ENCODE results near the gene THAP8. TPM values are rescaled to one million over a fixed set of nuclear protein-coding genes. Genes with fewer than 3 reads are reported as not detected.

Gene THAP8, protein sequence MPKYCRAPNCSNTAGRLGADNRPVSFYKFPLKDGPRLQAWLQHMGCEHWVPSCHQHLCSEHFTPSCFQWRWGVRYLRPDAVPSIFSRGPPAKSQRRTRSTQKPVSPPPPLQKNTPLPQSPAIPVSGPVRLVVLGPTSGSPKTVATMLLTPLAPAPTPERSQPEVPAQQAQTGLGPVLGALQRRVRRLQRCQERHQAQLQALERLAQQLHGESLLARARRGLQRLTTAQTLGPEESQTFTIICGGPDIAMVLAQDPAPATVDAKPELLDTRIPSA
- 2.6 and 8.1 TPM in 2 replicates for total RNA-seq

DNA sequence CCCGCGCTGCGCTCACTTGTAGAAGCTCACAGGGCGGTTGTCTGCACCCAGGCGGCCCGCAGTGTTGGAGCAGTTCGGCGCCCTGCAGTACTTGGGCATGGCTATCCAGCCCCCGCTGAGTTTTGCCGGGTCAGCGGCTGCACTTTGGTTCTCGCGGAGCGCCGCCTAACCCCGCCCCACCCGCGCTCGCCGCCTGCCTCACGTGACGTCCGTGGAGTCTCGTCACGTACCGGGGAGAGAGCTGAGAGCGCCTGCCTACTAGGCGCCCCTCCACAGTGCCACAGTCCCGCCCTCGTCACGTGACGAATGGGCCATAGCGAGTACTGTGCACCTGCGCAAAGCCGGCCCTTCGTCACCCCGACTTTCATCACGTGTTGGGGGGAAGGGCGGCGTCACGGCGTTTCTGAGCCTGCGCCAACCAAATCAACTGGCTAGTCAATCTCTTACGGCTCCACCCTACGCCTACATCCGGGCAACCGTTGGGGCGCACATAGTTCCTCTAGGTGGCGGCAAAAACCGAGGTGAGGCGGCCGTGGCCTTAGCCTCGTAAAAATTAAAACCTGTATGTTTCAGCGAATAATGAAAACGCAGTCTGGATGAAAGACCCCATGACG lies at the start of gene THAP8:
Gene THAP8, minus strand, starts transcription at position 167 of the 614 bp plus-strand sequence. Its CDS starts 68 bp downstream, at position 99.

DNA sequence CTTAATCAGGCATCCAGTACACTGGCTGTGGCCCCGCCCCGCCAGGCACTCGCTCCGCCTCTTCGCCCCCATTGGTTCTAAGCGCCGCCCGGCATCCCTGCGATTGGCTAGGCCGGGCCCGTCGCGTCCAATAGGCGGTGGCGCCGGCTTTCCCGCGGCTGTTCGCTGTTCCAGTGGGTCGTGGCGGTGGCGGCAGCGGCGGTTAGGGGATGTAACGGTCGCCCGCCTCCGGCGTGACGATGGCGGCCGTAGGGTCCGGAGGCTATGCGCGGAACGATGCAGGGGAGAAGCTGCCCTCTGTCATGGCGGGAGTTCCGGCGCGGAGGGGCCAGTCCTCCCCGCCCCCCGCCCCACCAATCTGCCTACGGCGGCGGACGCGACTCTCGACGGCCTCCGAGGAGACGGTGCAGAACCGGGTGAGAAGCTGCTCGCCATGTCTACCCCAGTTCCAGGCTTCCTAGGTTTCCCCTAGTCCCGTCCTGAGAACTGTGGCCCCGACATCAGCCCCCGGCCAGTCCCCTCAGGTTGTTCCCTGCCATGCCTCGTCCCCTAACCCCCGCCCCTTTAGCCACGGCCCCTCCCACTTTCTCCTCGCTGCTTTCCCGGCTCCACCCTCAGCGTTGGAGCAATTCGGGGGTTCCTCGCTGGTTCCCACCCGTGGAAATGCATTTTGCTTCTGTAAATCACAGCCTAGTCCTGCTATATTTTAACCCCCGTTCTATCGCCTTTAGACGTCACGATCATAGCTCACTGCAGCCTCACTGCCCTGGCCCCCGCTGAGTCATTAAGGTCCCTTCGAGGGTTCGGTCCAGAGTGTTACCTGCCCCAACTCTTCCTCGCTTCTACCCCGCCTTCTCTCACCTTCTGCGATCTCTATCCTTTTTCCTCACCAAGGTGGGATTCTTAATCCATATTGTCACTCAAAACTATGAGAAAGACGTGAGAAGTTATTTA lies 925 bp upstream of the THAP8 start, which contains the start of gene WDR62:
Gene WDR62, plus strand, starts transcription at position 165 of the 954 bp plus-strand sequence. Its CDS starts 75 bp downstream, at position 240.

DNA sequence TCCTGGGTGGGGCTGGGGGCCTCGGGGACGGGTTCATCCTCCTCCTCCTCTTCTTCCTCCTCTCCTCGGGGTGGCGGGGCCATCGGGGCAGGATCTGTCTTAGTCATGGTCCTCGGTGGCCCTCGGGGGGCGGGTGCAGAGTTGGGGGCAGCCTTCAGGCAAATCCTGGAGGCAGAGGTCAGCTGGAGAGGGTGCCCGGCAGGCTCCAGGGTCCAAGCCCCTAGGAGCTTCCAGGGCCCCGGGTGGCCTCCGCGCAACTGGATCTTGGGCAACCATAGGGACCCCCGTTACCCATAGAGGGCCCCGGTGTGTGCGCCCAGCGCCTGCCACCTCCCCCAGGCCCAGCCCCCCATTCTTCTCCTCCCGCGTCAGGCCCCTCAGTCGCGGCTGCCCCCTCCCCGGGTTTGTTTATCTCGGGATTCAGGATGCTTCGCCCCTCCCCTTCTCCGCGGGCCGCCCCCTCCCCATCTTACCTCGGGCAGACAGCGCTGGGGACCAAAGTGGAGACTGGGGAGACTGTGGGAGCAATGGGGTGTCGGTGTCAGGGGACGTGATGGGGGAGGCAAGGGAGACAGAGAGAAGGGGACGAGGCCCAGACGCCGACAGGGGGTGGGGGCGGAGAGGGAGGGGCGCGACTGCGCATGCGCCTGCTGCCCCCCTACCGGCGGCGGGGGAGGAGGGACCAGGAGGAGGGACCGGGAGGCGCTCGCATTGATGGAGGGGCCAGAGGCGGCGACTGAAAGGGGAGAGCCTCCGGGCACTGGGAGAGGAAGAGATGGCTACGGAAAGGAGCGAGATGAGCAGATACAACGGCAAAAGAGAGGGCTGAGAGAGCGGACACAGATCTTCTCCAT lies 21.6 kb downstream of the THAP8 start, which contains the start of gene CLIP3:
Gene CLIP3, minus strand, starts transcription at position 623 of the 854 bp plus-strand sequence. Its CDS starts 516 bp downstream, at position 107.

DNA sequence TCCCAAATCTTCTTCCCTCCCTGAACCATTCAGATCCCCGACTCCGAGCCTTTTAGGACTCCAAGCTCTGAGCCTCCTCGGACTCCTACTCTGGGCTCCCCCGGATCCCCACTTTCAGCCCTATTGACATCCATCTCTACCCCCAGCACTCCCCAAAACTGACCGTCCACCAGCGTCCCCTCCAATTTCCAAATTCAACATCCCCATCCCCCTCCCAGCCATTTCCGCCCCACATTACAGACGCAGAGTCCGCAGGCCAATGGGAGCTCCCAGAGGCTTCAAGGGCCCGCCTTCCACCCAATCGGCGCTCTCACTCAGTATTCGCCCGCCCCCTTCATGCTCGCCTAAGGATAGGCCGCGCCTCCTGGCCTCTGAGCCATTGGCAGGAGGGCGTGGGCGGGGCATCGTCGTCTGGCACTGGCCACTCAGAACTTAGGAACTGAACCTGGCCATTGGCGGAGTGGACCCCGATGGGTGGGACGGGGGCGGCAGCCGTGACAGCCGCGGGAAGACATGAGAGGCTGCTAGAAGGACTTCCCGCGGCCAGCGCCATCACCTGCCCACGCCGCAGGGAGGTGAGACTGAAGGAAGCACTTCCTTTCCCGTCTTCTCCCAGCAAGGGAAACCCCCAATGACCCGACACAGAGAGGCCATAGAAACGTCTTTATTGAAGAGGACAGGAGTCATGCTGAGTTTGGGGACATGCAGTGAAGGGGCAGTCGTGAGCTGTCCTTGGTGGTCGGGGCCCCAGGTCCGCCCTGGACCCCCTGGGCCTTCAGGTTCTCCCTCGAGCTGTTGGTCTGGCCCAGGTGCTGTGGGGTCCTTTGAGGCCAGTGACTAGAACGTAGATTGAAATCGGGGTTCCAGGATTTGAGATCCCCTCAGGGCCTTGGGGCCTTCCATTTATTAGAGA lies 39.8 kb downstream of the THAP8 start, which contains the start of gene ALKBH6:
Gene ALKBH6, minus strand, starts transcription at position 202 of the 913 bp plus-strand sequence. CDS start 816 bp downstream, outside the sequence.

DNA sequence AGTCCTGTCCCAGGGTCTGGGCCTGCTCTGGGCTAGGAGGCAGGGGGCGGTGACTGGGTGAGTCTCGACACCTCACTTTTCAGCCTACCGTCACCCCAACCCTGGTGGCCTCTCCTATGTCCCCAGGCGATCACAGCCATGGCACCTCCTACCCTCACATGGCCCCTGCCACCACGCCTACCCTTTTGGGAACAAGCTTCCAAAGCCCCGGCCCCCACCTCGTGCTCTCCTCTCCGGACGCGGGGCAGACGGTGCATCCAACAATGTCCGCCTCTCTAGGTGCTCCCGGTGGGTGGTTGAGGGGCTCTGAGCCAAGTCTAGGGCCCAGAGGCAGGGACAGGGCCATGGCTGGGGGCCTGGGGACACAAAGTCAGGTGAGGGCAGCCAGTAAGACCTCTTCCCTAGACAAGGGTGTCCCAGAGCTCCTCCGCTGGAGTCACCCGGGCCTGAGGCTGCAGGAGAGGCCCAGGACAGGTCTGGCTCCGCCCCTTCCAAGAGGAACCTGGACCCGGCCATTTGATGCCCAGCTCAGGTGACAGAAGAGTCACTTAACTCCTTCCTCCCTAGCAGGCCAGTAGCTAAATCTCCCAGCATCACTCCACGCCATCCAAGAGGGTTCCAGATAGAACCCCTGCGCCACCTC lies 45.6 kb downstream of the THAP8 start, which contains the start of gene SYNE4:
Gene SYNE4, minus strand, starts transcription at position 478 of the 643 bp plus-strand sequence. Its CDS starts 132 bp downstream, at position 346.

DNA sequence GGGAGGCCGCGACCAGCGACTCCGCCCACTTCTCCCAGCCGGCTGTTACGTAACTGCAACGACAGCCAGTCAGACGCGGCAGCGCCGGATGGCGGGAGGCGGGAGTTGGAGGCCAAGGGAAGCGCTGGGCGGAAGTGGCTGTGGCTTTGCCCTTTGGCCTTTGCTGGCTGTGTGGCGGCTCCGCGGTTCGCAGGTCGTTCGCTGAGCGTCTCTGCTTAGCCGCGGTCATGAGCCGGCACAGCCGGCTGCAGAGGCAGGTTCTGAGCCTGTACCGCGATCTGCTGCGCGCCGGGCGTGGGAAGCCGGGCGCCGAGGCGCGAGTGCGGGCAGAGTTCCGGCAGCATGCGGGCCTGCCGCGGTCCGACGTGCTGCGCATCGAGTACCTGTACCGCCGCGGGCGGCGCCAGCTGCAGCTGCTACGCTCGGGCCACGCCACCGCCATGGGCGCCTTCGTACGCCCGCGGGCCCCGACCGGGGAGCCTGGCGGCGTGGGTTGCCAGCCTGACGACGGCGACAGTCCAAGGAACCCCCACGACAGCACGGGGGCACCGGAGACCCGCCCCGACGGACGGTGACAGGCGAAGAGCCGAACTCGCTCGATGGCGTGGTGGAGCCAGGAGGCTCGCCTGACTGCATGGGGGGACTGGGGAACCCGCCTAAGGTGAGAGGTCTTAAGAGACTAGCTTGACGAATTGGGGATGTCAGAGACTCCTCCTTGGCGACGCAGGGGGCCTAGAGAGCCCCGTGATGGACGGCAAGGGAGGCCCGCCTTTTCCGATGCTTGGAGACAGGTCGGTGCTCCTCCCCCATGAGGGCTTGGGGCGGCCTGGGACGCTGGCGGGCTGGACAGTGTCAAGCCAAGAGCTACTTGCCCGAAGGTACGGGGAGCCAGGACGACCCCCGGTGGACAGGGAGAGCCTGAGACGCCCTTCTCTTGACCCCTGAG lies 58.8 kb downstream of the THAP8 start, which contains the start of gene SDHAF1:
Gene SDHAF1, plus strand, starts transcription at position 141 of the 946 bp plus-strand sequence. Its CDS starts 87 bp downstream, at position 228.

Other genes with a start within 250 kb of the THAP8 start
- gene PRODH2, start 241.4 kb downstream of the THAP8 start, total RNA-seq, result not detected in 2 replicates
- gene NPHS1, start 201.8 kb downstream of the THAP8 start, total RNA-seq, result not detected in 2 replicates
- 0.08 and 0.23 TPM in 2 replicates for gene KIRREL2, start 197.4 kb downstream of the THAP8 start, total RNA-seq
- gene APLP1, start 185.7 kb downstream of the THAP8 start, total RNA-seq, result 0.42 and 2.0 TPM in 2 replicates
- 2.3 and 4.2 TPM in 2 replicates for gene NFKBID, start 153.7 kb downstream of the THAP8 start, total RNA-seq
- gene HCST, start 151.8 kb downstream of the THAP8 start, total RNA-seq, result not detected in 2 replicates
- not detected in 2 replicates for gene TYROBP, start 146.0 kb downstream of the THAP8 start, total RNA-seq
- 9.1 and 12.7 TPM in 2 replicates for gene LRFN3, start 117.9 kb downstream of the THAP8 start, total RNA-seq
- gene SDHAF1, start 59.1 kb downstream of the THAP8 start, total RNA-seq, result 27.0 and 50.8 TPM in 2 replicates
- gene SYNE4, start 45.5 kb downstream of the THAP8 start, total RNA-seq, result 0.23 and 1.4 TPM in 2 replicates
- gene ALKBH6, start 40.1 kb downstream of the THAP8 start, total RNA-seq, result 37.2 and 49.3 TPM in 2 replicates
- gene CLIP3, start 21.4 kb downstream of the THAP8 start, total RNA-seq, result 0.49 and 1.0 TPM in 2 replicates
- gene WDR62, start 612 bp upstream of the THAP8 start, total RNA-seq, result 2.7 and 9.9 TPM in 2 replicates
- gene OVOL3, start 56.9 kb upstream of the THAP8 start, total RNA-seq, result not detected in 2 replicates
- gene POLR2I, start 60.6 kb upstream of the THAP8 start, total RNA-seq, result 67.1 and 75.7 TPM in 2 replicates
- gene TBCB, start 61.2 kb upstream of the THAP8 start, total RNA-seq, result 238 and 277 TPM in 2 replicates
- 290 and 371 TPM in 2 replicates for gene CAPNS1, start 85.8 kb upstream of the THAP8 start, total RNA-seq
- not detected in 2 replicates for gene COX7A1, start 98.2 kb upstream of the THAP8 start, total RNA-seq
- 1.3 and 2.2 TPM in 2 replicates for gene ZNF565, start 160.4 kb upstream of the THAP8 start, total RNA-seq
- gene ZNF146, start 160.8 kb upstream of the THAP8 start, total RNA-seq, result 61.8 and 62.9 TPM in 2 replicates

All from hair follicular keratinocyte (primary cell).